ENCODE measurements around the gene TLNRD1.

The TLNRD1 gene

GRCh38 chr15:81030301-81030750 lies 29.6 kb downstream of the TLNRD1 start:
- no peaks in the 10 kb centered on the region for H3K4me1 ChIP-seq (ENCODE audit: insufficient read depth, low read length)
- no peaks in the 10 kb centered on the region for H3K36me3 ChIP-seq (ENCODE audit: insufficient read depth, low read length)
- H2AFZ ChIP-seq (ENCODE audit: low read depth, low read length) = no peak overlapping the region
- peaks cover 3% of the 10 kb centered on the region for H3K9me3 ChIP-seq (ENCODE audit: low read length)
- H3K27me3 ChIP-seq (ENCODE audit: insufficient read depth, low read length) = no peaks in the 10 kb centered on the region
- no peak overlapping the region for H3K4me3 ChIP-seq (ENCODE audit: low read length)

- Histone ChIP-seq H3K27me3 (ENCODE audit: insufficient read depth, low read length) (no peaks in the 10 kb centered on the region), H3K36me3 (ENCODE audit: insufficient read depth, low read length) (no peaks in the 10 kb centered on the region), H3K9me3 (ENCODE audit: low read length) (peaks cover 3% of the 10 kb centered on the region), H3K4me1 (ENCODE audit: insufficient read depth, low read length) (no peaks in the 10 kb centered on the region), H2AFZ (ENCODE audit: low read depth, low read length) (no peak overlapping the region), H3K4me3 (ENCODE audit: low read length) (no peak overlapping the region)
Measured at GRCh38 chr15:81031203-81031602, 30.5 kb downstream of the TLNRD1 start.

- Histone ChIP-seq H3K9me3 (ENCODE audit: low read length) (peaks cover 3% of the 10 kb centered on the region), H3K4me1 (ENCODE audit: insufficient read depth, low read length) (no peaks in the 10 kb centered on the region), H3K36me3 (ENCODE audit: insufficient read depth, low read length) (no peaks in the 10 kb centered on the region), H3K27me3 (ENCODE audit: insufficient read depth, low read length) (no peaks in the 10 kb centered on the region), H2AFZ (ENCODE audit: low read depth, low read length) (no peak overlapping the region), H3K4me3 (ENCODE audit: low read length) (no peak overlapping the region)
Measured at GRCh38 chr15:81032355-81032754, 31.6 kb downstream of the TLNRD1 start.

GRCh38 chr15:81032818-81033217 lies 32.1 kb downstream of the TLNRD1 start:
- H3K4me3 ChIP-seq (ENCODE audit: low read length) = no peak overlapping the region
- H2AFZ ChIP-seq (ENCODE audit: low read depth, low read length) = no peak overlapping the region
- peaks cover 3% of the 10 kb centered on the region for H3K9me3 ChIP-seq (ENCODE audit: low read length)
- H3K36me3 ChIP-seq (ENCODE audit: insufficient read depth, low read length) = no peaks in the 10 kb centered on the region
- H3K27me3 ChIP-seq (ENCODE audit: insufficient read depth, low read length) = no peaks in the 10 kb centered on the region
- H3K4me1 ChIP-seq (ENCODE audit: insufficient read depth, low read length) = no peaks in the 10 kb centered on the region

- Histone ChIP-seq H2AFZ (ENCODE audit: low read depth, low read length) (no peak overlapping the region), H3K9me3 (ENCODE audit: low read length) (peaks cover 3% of the 10 kb centered on the region), H3K4me1 (ENCODE audit: insufficient read depth, low read length) (no peaks in the 10 kb centered on the region), H3K4me3 (ENCODE audit: low read length) (no peak overlapping the region), H3K27me3 (ENCODE audit: insufficient read depth, low read length) (no peaks in the 10 kb centered on the region), H3K36me3 (ENCODE audit: insufficient read depth, low read length) (no peaks in the 10 kb centered on the region)
Measured at GRCh38 chr15:81033508-81033907, 32.8 kb downstream of the TLNRD1 start.

- no peaks in the 10 kb centered on the region for H3K4me1 ChIP-seq (ENCODE audit: insufficient read depth, low read length)
- no peak overlapping the region for H3K4me3 ChIP-seq (ENCODE audit: low read length)
- no peaks in the 10 kb centered on the region for H3K9me3 ChIP-seq (ENCODE audit: low read length)
- no peaks in the 10 kb centered on the region for H3K36me3 ChIP-seq (ENCODE audit: insufficient read depth, low read length)
- no peak overlapping the region for H2AFZ ChIP-seq (ENCODE audit: low read depth, low read length)
- H3K27me3 ChIP-seq (ENCODE audit: insufficient read depth, low read length) = no peaks in the 10 kb centered on the region
Measured at GRCh38 chr15:81037952-81038743, 37.4 kb downstream of the TLNRD1 start.

- Histone ChIP-seq H3K4me1 (ENCODE audit: insufficient read depth, low read length) (no peaks in the 10 kb centered on the region), H3K27me3 (ENCODE audit: insufficient read depth, low read length) (no peaks in the 10 kb centered on the region), H2AFZ (ENCODE audit: low read depth, low read length) (no peak overlapping the region), H3K36me3 (ENCODE audit: insufficient read depth, low read length) (no peaks in the 10 kb centered on the region), H3K4me3 (ENCODE audit: low read length) (no peak overlapping the region), H3K9me3 (ENCODE audit: low read length) (no peaks in the 10 kb centered on the region)
Measured at GRCh38 chr15:81038975-81039607, 38.4 kb downstream of the TLNRD1 start.

GRCh38 chr15:81040757-81041156 lies 40.0 kb downstream of the TLNRD1 start:
- H3K36me3 ChIP-seq (ENCODE audit: insufficient read depth, low read length) = no peaks in the 10 kb centered on the region
- H2AFZ ChIP-seq (ENCODE audit: low read depth, low read length) = no peak overlapping the region
- H3K27me3 ChIP-seq (ENCODE audit: insufficient read depth, low read length) = no peaks in the 10 kb centered on the region
- H3K9me3 ChIP-seq (ENCODE audit: low read length) = no peaks in the 10 kb centered on the region
- H3K4me1 ChIP-seq (ENCODE audit: insufficient read depth, low read length) = no peaks in the 10 kb centered on the region
- H3K4me3 ChIP-seq (ENCODE audit: low read length) = no peak overlapping the region

GRCh38 chr15:81043281-81043934 lies 42.7 kb downstream of the TLNRD1 start:
- no peaks in the 10 kb centered on the region for H3K36me3 ChIP-seq (ENCODE audit: insufficient read depth, low read length)
- H3K4me1 ChIP-seq (ENCODE audit: insufficient read depth, low read length) = peaks cover 10% of the 10 kb centered on the region
- no peak overlapping the region for H2AFZ ChIP-seq (ENCODE audit: low read depth, low read length)
- no peak overlapping the region for H3K4me3 ChIP-seq (ENCODE audit: low read length)
- H3K9me3 ChIP-seq (ENCODE audit: low read length) = no peaks in the 10 kb centered on the region
- no peaks in the 10 kb centered on the region for H3K27me3 ChIP-seq (ENCODE audit: insufficient read depth, low read length)

GRCh38 chr15:81043935-81044575 lies 43.3 kb downstream of the TLNRD1 start:
- H3K4me1 ChIP-seq (ENCODE audit: insufficient read depth, low read length) = peaks cover 15% of the 10 kb centered on the region
- H3K36me3 ChIP-seq (ENCODE audit: insufficient read depth, low read length) = no peaks in the 10 kb centered on the region
- H3K9me3 ChIP-seq (ENCODE audit: low read length) = no peaks in the 10 kb centered on the region
- no peak overlapping the region for H3K4me3 ChIP-seq (ENCODE audit: low read length)
- no peak overlapping the region for H2AFZ ChIP-seq (ENCODE audit: low read depth, low read length)
- H3K27me3 ChIP-seq (ENCODE audit: insufficient read depth, low read length) = no peaks in the 10 kb centered on the region

GRCh38 chr15:81046290-81046689 lies 45.6 kb downstream of the TLNRD1 start:
- Histone ChIP-seq H3K4me3 (ENCODE audit: low read length) (no peak overlapping the region), H3K36me3 (ENCODE audit: insufficient read depth, low read length) (no peaks in the 10 kb centered on the region), H3K27me3 (ENCODE audit: insufficient read depth, low read length) (no peaks in the 10 kb centered on the region), H2AFZ (ENCODE audit: low read depth, low read length) (no peak overlapping the region), H3K4me1 (ENCODE audit: insufficient read depth, low read length) (peaks cover 23% of the 10 kb centered on the region), H3K9me3 (ENCODE audit: low read length) (no peaks in the 10 kb centered on the region)

GRCh38 chr15:81047928-81048327 lies 47.2 kb downstream of the TLNRD1 start:
- Histone ChIP-seq H3K27me3 (ENCODE audit: insufficient read depth, low read length) (no peaks in the 10 kb centered on the region), H2AFZ (ENCODE audit: low read depth, low read length) (no peak overlapping the region), H3K9me3 (ENCODE audit: low read length) (no peaks in the 10 kb centered on the region), H3K4me3 (ENCODE audit: low read length) (no peak overlapping the region), H3K4me1 (ENCODE audit: insufficient read depth, low read length) (peaks cover 23% of the 10 kb centered on the region), H3K36me3 (ENCODE audit: insufficient read depth, low read length) (no peaks in the 10 kb centered on the region)

- Histone ChIP-seq H3K36me3 (ENCODE audit: insufficient read depth, low read length) (no peaks in the 10 kb centered on the region), H3K9me3 (ENCODE audit: low read length) (no peaks in the 10 kb centered on the region), H3K4me1 (ENCODE audit: insufficient read depth, low read length) (peaks cover 23% of the 10 kb centered on the region), H2AFZ (ENCODE audit: low read depth, low read length) (no peak overlapping the region), H3K27me3 (ENCODE audit: insufficient read depth, low read length) (no peaks in the 10 kb centered on the region), H3K4me3 (ENCODE audit: low read length) (no peak overlapping the region)
Measured at GRCh38 chr15:81049835-81050234, 49.1 kb downstream of the TLNRD1 start.

All from neuron (in vitro differentiated cells).